HG03064 (cell line): ENCODE data around the gene ZNF467.

Experiments used
- ATAC-seq: cut with Tn5 transposase; IDR thresholded peaks from one replicate; pipeline ENCODE4 v1.9.1; 2021; ENCODE audit warnings: low read depth; ENCODE audit not compliant: unreplicated experiment

ZNF467 gene

DNA sequence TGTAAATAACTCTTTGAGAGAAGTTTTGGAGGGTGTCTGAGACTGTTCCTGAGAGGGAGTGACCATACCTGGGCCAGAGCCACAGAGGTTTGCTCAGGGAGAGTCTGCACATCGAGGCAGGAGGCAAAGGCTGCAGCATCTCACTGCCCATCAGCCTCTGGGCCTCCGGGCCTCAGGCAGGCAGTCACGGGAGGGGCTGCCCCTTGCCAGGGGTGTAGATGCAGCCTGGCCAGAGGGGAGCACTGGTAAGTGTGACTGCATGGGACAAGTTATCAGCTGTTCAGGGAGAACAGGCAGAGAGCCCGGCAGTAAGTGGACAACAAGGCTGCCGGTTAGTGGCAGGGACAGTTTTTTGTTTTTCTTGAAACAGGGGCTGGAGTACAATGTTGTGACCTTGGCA, 55.9 kb downstream of the ZNF467 start:
- ATAC-seq: no peak

DNA sequence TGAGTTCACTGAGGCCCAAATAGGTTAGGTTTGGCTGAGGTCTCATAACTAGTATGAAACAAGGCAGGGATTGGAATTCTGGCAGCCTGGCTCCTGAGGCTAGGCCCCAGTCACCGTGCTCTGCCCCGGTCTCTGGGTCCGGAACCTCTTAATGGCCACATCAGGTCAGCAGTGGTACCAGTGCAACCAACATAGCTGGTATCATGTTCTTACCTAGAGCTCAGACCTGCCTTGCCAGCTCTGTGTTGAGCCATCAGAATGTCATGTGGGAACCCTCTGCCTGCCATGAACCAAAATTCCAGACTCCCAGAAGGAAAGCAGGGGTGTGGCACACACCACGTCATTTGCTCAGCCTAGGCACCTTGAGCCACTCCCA, 56.5 kb downstream of the ZNF467 start:
- no peak for ATAC-seq

DNA sequence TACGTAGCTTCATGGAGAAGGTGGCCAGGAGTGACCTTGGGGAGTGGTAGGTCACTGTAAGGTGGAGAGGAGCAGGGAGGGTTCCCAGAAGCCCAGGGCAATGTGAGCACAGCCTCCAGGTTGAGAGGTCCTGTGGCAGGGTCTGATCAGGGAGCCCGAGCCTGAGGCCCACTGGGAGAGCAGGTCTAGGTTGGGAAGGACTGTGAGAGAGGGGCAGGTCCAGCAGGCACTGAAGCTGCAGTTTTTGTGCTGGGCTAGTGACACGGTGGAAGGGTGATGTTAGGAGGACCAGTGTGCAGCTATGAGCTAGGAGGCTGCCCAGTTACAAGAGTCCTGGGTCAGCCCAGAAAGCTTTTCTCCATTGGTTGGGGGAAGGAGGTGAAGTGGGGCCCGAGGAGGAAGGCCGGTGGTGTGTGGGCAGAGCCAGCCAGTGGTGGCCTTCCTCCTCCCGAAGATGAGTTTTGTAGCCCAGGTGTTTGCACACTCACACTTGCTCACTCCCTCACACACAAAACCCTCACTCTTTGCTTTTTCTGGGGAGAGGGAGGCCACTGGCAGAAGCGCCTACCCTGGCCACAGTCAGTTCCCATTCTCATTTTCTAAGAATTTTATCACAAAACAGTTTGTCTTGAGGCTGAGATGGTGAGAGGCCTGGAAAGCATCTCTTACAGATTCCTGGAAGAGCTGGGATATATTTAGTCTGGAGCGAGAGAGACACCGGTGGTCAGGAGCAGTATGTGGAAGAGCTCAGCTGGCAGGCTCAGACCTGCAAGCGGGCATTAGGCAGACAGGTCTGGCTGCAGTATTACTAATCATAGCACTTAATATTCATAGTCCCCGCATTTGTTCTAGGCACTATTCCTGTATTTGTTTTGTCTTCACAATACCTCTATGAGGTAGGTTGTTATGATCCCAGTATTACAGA, 57.1 kb downstream of the ZNF467 start:
- ATAC-seq: no peak

DNA sequence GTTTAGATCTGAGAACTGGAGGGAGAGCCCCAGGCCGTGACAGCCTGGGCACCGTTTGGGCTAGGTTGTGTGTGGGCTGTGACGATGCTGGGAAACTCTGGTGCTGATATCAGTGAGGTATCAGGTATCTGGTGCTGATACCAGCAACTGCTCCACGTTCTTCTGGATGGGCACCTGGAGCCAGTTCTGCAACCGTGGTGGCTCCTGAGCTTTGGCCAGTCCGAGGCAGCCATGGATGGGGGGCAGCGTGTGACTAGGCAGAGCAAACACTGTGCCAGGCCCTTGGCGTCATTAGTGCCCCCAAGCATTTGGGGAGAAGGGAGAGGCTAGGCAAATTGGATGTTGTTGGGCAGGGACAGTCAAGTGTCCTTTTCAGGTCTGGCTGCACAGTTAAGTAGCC, 57.9 kb downstream of the ZNF467 start:
- ATAC-seq: no peak

DNA sequence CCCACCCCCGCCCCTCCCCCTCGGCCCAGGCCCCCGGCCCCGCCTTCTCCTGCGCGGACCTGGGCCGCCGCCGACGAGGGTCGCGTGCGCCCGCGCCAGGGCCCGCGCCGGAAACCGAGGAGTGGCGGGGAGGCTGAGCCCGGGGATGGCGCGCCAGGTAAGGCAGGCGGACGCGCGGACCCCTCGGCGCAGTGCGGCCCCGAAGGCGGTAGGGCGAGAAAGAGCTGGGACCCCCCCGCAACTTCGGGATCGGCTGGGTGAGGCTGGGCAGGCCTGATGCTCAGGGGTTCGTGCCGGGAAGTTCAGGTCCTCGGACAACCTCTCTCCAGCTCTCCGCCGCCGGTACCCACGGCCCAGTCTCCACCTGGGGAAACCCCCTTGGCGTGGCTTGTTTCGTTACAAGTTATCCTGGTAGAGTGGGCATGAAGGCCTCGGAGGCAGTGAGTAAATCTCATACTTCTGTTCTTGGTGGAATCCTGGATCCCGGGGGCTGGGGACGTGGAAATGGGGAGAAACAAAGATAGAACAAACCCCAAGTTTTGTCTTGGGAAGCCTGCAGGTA, 58.4 kb downstream of the ZNF467 start:
- peak; percentile 22 for ATAC-seq
